Measurements from ENCODE around the gene HTRA2.

Gene HTRA2

DNA sequence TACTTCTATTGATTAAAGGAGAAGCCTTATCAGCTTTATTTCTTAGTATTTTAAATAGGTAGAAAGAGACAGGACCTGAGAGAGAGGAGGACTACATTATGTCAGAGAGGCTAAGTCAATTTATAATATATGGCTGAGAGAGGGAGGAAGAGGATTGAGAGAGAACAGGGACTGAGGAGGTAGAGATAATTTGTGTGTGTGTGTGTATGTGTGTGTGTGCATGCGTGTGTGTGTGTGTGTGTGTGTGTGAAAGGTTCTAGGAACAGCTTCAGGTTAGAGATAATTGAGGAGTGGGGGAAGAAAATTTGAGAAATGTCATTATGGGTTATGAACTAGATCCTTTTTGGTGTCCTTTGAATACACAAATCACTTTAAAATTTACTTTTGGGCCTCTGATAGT, 40.0 kb downstream of the HTRA2 start:
- no peaks in the 10 kb centered on the region for H3K27me3 ChIP-seq
- no peak overlapping the region for H3K27ac ChIP-seq
- peaks cover 0 to 23% (median 4%) of the 10 kb centered on the region in 4 donors for H3K4me1 ChIP-seq
- DNase-seq: no peak
- intact Hi-C loops (cut with DNase I; ENCODE audit: low total_unique reads): no loop called here
- no peak overlapping the region for H3K4me3 ChIP-seq
- H3K36me3 ChIP-seq: no peaks in the 10 kb centered on the region
- H3K9me3 ChIP-seq: no peaks in the 10 kb centered on the region
- TF ChIP-seq, protein P1, sequence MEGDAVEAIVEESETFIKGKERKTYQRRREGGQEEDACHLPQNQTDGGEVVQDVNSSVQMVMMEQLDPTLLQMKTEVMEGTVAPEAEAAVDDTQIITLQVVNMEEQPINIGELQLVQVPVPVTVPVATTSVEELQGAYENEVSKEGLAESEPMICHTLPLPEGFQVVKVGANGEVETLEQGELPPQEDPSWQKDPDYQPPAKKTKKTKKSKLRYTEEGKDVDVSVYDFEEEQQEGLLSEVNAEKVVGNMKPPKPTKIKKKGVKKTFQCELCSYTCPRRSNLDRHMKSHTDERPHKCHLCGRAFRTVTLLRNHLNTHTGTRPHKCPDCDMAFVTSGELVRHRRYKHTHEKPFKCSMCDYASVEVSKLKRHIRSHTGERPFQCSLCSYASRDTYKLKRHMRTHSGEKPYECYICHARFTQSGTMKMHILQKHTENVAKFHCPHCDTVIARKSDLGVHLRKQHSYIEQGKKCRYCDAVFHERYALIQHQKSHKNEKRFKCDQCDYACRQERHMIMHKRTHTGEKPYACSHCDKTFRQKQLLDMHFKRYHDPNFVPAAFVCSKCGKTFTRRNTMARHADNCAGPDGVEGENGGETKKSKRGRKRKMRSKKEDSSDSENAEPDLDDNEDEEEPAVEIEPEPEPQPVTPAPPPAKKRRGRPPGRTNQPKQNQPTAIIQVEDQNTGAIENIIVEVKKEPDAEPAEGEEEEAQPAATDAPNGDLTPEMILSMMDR (IDR thresholded peaks at IDR 0.05): no peak

GRCh38 chr2:74571058-74571457, 41.3 kb downstream of the HTRA2 start:
- Histone ChIP-seq H3K27me3 (no peaks in the 10 kb centered on the region), H3K9me3 (no peaks in the 10 kb centered on the region), H3K4me3 (no peak overlapping the region), H3K4me1 (peaks cover 0 to 23% (median 4%) of the 10 kb centered on the region in 4 donors), H3K36me3 (no peaks in the 10 kb centered on the region), H3K27ac (no peak overlapping the region)
- intact Hi-C loops (cut with DNase I; ENCODE audit: low total_unique reads): no loop called here
- TF ChIP-seq, protein P1 (IDR thresholded peaks at IDR 0.05): no peak
- DNase-seq: no peak

- Histone ChIP-seq H3K27me3 (no peaks in the 10 kb centered on the region), H3K9me3 (no peaks in the 10 kb centered on the region), H3K4me1 (peaks cover 0 to 11% (median 4%) of the 10 kb centered on the region in 4 donors), H3K36me3 (no peaks in the 10 kb centered on the region), H3K27ac (no peak overlapping the region), H3K4me3 (no peak overlapping the region)
- TF ChIP-seq, protein P1 (IDR thresholded peaks at IDR 0.05): no peak
- intact Hi-C loops (cut with DNase I; ENCODE audit: low total_unique reads): no loop called here
- no peak for DNase-seq
These were observed 42.6 kb downstream of the HTRA2 start for GRCh38 chr2:74572178-74572925.

DNA sequence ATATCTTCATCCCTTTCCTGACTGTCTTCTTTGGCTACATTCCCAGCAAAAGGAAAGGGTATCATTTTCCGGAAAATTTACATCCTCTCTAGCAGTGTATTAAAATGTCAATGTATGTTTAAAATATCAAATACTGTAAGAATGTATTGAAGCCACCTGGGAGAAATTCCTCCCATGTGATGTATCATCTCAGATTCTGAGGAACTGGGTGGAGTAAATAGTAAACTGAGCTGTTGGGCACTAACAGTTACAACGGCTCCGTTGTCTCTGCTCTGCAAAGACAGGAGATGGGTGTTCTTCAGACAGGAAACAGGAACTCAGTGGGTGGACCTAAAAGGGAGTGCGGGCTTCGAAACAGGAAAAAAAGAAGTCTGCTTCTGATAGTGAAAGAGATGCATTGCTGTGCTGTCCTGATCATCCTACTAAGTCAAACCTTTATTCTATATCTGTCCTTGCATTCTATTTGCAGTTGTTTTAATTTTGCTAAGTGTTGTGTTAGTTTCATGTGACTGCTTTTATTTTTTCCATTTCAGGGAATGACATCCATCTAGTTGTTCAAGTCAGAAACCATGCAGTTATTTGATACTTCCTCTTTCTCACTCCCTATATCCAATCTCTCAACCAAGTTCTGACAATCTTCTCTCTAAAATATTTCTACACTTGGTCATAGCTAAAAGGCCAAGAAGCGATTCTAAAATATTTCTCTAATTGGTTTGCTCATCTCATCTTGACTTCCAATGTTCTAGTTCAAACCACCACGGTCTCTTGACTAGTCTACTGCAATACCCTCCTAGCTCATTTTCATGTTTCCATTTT, 44.2 kb downstream of the HTRA2 start:
- no peak overlapping the region for H3K4me3 ChIP-seq
- TF ChIP-seq, protein P1 (IDR thresholded peaks at IDR 0.05): no peak
- no peaks in the 10 kb centered on the region for H3K27me3 ChIP-seq
- H3K9me3 ChIP-seq: no peaks in the 10 kb centered on the region
- H3K27ac ChIP-seq: no peak overlapping the region
- no peak for DNase-seq
- peaks cover 0 to 8% (median 0%) of the 10 kb centered on the region in 4 donors for H3K4me1 ChIP-seq
- intact Hi-C loops (cut with DNase I; ENCODE audit: low total_unique reads): no loop called here
- H3K36me3 ChIP-seq: no peaks in the 10 kb centered on the region

GRCh38 chr2:74575320-74575719, 45.6 kb downstream of the HTRA2 start:
- intact Hi-C loops (cut with DNase I; ENCODE audit: low total_unique reads): no loop called here
- no peak for DNase-seq
- Histone ChIP-seq H3K27ac (no peak overlapping the region), H3K9me3 (no peaks in the 10 kb centered on the region), H3K36me3 (no peaks in the 10 kb centered on the region), H3K4me1 (peaks cover 0 to 8% (median 0%) of the 10 kb centered on the region in 4 donors), H3K27me3 (no peaks in the 10 kb centered on the region), H3K4me3 (no peak overlapping the region)
- TF ChIP-seq, protein P1 (IDR thresholded peaks at IDR 0.05): no peak

Data from tibial artery (tissue), 4 donors.